ENCODE data around the gene DGKQ. TPM values are rescaled to one million over a fixed set of nuclear protein-coding genes. Genes with fewer than 3 reads are reported as not detected.

Gene DGKQ
- total RNA-seq, 1 donor from 2014 or later: 19.8 TPM

DNA sequence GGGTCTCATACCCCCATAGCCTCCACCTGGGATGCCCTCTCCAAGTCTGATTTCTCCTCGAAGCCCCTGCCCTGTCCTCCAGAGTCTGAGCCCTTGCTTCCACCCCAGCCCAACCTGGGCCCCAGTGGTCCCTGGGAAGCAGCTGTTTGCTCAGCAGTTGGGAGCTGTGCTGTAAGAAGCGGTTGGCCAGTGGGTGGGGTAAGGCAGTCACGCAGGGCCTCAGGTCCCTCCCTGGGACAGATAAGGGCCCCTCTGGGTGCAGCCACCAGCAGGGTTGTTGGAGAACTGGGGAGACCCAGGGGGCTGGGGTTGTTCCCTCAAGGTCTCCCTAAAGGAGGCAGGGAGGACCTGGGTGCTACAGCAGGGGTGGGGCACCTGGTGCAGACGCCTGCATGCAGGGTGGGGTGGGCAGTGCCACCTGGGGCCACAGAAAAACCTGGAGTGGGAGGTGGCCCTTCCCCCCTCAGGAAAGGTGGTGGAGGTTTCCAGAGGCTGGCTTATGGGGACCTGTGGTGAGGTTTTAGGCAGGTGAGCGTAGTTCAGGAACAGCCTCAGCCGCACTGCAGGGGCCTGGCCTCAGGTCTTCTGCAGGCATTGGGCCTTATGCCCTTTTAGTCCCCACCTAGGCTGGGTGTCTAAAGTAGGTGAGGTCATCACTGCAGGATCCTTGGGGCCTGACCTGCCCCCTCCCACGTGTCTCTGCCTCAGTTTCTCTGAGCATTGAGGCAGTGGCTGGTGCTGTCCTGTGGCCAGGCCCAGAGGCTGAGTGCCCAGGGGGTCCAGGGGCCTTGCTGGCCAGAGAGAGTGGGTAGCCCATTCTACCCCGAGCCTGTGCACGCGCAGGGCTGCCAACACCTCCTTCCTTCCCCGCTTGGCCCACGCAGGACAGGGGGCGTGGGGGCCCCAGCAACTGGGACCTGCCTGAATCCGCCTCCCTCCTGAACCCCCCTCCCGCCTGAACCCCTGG is 22.9 kb upstream of the DGKQ start:
- DNase-seq (ENCODE audit: extremely low read depth, low read depth, low spot score): no peak

GRCh38 chr4:995311-996026 is 22.1 kb upstream of the DGKQ start:
- DNase-seq (ENCODE audit: extremely low read depth, low read depth, low spot score): no peak

- no peak for DNase-seq (ENCODE audit: extremely low read depth, low read depth, low spot score)
Measured at GRCh38 chr4:993111-994029, 20.0 kb upstream of the DGKQ start, which contains the start of gene SLC26A1. Gene SLC26A1 (minus strand): TSS chr4:993404. CDS start chr4:991703, 1,701 bp downstream.

GRCh38 chr4:992297-993110 is 19.1 kb upstream of the DGKQ start:
- DNase-seq (ENCODE audit: extremely low read depth, low read depth, low spot score): no peak

DNA sequence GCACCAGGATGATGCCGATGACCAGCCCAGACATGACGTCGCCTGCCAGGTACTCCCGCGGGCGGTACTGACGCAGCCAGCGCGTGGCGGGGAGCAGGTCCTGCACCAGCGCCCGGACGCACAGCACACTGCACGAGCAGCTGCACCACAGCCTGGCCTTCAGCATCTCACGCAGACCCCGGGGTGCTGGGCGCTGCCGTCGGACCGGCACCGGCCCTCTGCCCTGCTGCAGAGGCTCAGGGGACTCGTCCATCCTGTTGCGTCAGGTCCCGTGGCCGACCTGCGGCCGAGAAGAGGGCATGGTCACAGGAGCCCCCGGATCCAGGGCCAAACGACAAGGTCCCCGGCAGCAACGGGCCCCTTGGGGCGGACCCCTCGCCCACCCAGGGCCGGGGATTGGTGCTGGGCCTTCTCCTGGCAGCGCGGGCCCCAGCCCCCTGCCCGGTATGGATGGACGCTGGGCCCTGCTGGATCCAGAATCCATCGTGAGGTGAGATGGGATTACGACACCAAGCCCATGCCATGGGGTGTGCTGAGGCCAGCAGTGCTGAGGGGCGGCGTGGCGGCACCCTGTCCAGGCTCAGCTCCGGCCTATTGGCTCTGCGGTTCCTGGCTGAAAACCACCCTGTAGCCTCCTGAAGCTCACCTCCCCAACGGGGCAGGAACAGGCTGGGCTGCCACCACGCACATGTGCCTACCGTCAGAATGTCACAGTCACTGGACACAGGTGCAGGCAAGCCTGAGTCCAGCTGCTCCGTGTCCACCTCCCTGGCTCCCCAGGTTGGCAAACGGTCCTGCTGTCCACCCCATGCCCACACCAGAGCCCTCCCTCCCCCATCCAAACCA is 18.3 kb upstream of the DGKQ start:
- no peak for DNase-seq (ENCODE audit: extremely low read depth, low read depth, low spot score)

GRCh38 chr4:990746-991367 is 17.5 kb upstream of the DGKQ start:
- no peak for DNase-seq (ENCODE audit: extremely low read depth, low read depth, low spot score)

DNA sequence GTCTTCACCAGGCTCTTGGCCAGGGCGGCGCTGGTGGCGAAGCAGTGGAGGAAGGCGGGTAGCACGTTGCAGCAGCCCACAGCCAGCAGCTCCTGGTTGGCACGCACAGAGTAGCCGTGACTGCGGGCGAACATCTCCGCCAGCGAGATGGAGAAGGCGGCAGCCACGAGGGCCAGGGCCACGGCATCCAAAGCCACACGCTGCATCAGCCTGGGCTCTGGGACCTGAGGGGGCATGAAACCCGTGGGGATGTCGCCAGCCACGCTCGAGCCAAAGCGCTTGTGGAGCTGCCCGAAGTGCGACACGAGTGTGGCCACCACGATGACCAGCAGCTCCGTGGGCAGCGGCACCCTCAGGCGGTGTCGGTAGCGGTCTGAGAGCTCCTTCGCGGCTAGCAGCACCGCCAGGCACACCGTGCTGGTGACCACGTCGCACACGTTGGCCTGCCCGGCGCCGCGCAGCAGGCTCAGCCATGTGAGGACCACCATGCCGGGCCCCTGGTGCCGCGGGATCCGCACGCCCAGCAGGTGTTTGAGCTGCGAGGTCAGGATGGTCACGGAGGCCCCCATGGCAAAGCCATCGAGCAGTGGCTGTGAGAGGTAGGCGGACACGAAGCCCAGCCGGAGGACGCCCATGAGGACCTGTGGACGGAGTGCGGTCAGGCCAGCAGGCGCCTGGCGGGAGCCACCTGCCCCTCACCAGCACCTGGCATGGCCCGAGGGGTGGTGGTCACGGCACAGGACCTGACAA is 16.5 kb upstream of the DGKQ start:
- DNase-seq (ENCODE audit: extremely low read depth, low read depth, low spot score): no peak

GRCh38 chr4:988726-989721 is 15.7 kb upstream of the DGKQ start:
- DNase-seq (ENCODE audit: extremely low read depth, low read depth, low spot score): no peak

DNA sequence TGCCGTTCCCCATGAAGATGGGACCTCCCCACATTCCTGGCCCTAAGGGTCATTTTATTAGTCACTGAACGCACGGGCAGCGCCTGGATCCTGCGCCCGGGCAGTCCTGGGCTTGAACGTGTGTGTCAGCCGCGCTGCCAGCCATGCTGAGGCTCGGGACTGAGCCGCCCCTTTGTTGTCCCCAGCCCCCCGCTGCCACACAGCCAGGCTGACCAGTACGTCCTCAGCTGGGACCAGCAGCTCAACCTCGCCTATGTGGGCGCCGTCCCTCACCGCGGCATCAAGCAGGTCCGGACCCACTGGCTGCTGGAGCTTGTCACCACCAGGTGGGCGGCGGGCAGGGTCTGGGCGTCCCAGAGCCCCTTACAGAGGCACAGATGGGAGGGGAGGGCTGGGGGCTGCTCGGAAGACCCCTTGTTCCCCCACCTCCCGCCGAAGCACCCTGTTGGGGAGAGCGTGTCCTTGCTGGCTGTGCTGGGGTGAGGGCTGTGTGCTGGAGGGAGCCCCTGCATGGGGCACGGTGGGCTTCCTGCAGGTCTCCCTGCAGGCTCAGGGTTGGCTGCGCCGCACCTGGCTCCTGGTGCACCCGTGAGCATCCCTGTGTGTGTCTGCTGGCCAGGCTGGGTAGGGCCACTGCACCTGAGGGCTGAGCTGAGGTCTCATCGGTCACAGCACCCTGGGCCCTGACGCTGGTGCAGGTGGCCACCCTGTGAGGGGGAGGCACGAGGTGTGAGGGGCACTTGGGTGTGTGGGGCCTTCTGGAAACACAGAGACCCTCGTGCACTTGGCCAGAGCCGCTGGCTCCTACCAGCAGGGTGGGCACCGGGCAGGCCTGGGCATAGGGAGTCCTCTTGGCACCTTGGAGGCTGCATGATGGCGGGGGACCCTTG is 14.5 kb upstream of the DGKQ start:
- no peak for DNase-seq (ENCODE audit: extremely low read depth, low read depth, low spot score)

GRCh38 chr4:986879-987623 is 13.7 kb upstream of the DGKQ start, which contains the start of gene IDUA:
Gene IDUA (plus strand): TSS chr4:987044. CDS start chr4:987085, 41 bp downstream.
- no peak for DNase-seq (ENCODE audit: extremely low read depth, low read depth, low spot score)

- no peak for DNase-seq (ENCODE audit: extremely low read depth, low read depth, low spot score)
Measured at GRCh38 chr4:986428-986878, 13.1 kb upstream of the DGKQ start.

- DNase-seq (ENCODE audit: extremely low read depth, low read depth, low spot score): no peak
Measured at GRCh38 chr4:985123-985830, 11.9 kb upstream of the DGKQ start.

GRCh38 chr4:984336-985054 is 11.1 kb upstream of the DGKQ start:
- DNase-seq (ENCODE audit: extremely low read depth, low read depth, low spot score): no peak

Measured in glomerular endothelial cell (primary cell).